ENCODE measurements around the gene B4GALT2. TPM values are rescaled to one million over a fixed set of nuclear protein-coding genes. Genes with fewer than 3 reads are reported as not detected.
A peak's percentile ranks its signal among the peaks of the same experiment; 100 is the strongest.

Gene B4GALT2
- total RNA-seq, 1 experiment from 2014 or later: 76.4 TPM

- TF ChIP-seq EZH2 (IDR thresholded peaks at IDR 0.05; ENCODE audit: borderline replicate concordance, low read depth, low read length, poor library complexity, severe bottlenecking) (no peak), CTCF (conservative IDR thresholded peaks at IDR 0.05; ENCODE audit: low read depth, low read length) (0 out of 2 replicates have a peak, but pooled peaks have one; percentile 7)
- H3K36me3 ChIP-seq (ENCODE audit: insufficient read depth, low read length, poor library complexity, severe bottlenecking): no peaks in the 10 kb centered on the region
- no peaks in the 10 kb centered on the region for H3K9me3 ChIP-seq (ENCODE audit: low read depth, low read length, poor library complexity, severe bottlenecking)
- no peak for DNase-seq (ENCODE audit: low spot score)
- intact Hi-C loops (cut with micrococcal nuclease; ENCODE audit: unreplicated experiment): loop anchor here (1.0 to 5.0 kb wide), 2 partner anchors 31 to 274 kb away; no protein-coding TSS in a partner anchor
- H3K4me1 ChIP-seq (ENCODE audit: insufficient read depth, low read length, poor library complexity, severe bottlenecking): peaks cover 27% of the 10 kb centered on the region
- CTCF ChIA-PET: interaction anchor here (1.0 to 2.3 kb wide), 4 partner anchors 12 to 272 kb away, joined by 3 to 14 read pairs (median 10); no protein-coding TSS in a partner anchor
- POLR2A ChIA-PET (ENCODE audit: low non-redundant PET): no interaction called here
- BruUV-seq (replicated peaks): no TSS peak
- no peaks in the 10 kb centered on the region for H3K27me3 ChIP-seq (replicated peaks; ENCODE audit: insufficient read depth, low read depth, low read length, poor library complexity)
- H3K4me3 ChIP-seq (ENCODE audit: low read depth, low read length, poor library complexity, severe bottlenecking): no peak overlapping the region
- peak overlapping the region; percentile 28 for H3K27ac ChIP-seq (ENCODE audit: low read depth, low read length, poor library complexity, severe bottlenecking)
These were observed 56.9 kb downstream of the B4GALT2 start for GRCh38 chr1:44035726-44036408.

GRCh38 chr1:44036409-44037139 is 57.6 kb downstream of the B4GALT2 start:
- H3K27me3 ChIP-seq (replicated peaks; ENCODE audit: insufficient read depth, low read depth, low read length, poor library complexity): no peaks in the 10 kb centered on the region
- no TSS peak for BruUV-seq (replicated peaks)
- peaks cover 26% of the 10 kb centered on the region for H3K4me1 ChIP-seq (ENCODE audit: insufficient read depth, low read length, poor library complexity, severe bottlenecking)
- H3K27ac ChIP-seq (ENCODE audit: low read depth, low read length, poor library complexity, severe bottlenecking): peak overlapping the region; percentile 28
- intact Hi-C loops (cut with micrococcal nuclease; ENCODE audit: unreplicated experiment): loop anchor here (1.0 to 5.0 kb wide), 2 partner anchors 31 to 274 kb away; no protein-coding TSS in a partner anchor
- H3K9me3 ChIP-seq (ENCODE audit: low read depth, low read length, poor library complexity, severe bottlenecking): no peaks in the 10 kb centered on the region
- H3K36me3 ChIP-seq (ENCODE audit: insufficient read depth, low read length, poor library complexity, severe bottlenecking): no peaks in the 10 kb centered on the region
- ChIA-PET POLR2A (ENCODE audit: low non-redundant PET) (no interaction called here), CTCF (interaction anchor here (0.6 to 2.3 kb wide), 5 partner anchors 12 to 273 kb away, joined by 3 to 14 read pairs (median 9); no protein-coding TSS in a partner anchor)
- TF ChIP-seq CTCF (conservative IDR thresholded peaks at IDR 0.05; ENCODE audit: low read depth, low read length): peak; percentile 93
- TF ChIP-seq EZH2 (IDR thresholded peaks at IDR 0.05; ENCODE audit: borderline replicate concordance, low read depth, low read length, poor library complexity, severe bottlenecking): no peak
- no peak overlapping the region for H3K4me3 ChIP-seq (ENCODE audit: low read depth, low read length, poor library complexity, severe bottlenecking)
- DNase-seq (ENCODE audit: low spot score): peak; percentile 87

- no peaks in the 10 kb centered on the region for H3K36me3 ChIP-seq (ENCODE audit: insufficient read depth, low read length, poor library complexity, severe bottlenecking)
- H3K4me3 ChIP-seq (ENCODE audit: low read depth, low read length, poor library complexity, severe bottlenecking): no peak overlapping the region
- no peaks in the 10 kb centered on the region for H3K27me3 ChIP-seq (replicated peaks; ENCODE audit: insufficient read depth, low read depth, low read length, poor library complexity)
- H3K9me3 ChIP-seq (ENCODE audit: low read depth, low read length, poor library complexity, severe bottlenecking): no peaks in the 10 kb centered on the region
- DNase-seq (ENCODE audit: low spot score): no peak
- TF ChIP-seq CTCF (conservative IDR thresholded peaks at IDR 0.05; ENCODE audit: low read depth, low read length) (no peak), EZH2 (IDR thresholded peaks at IDR 0.05; ENCODE audit: borderline replicate concordance, low read depth, low read length, poor library complexity, severe bottlenecking) (no peak)
- POLR2A ChIA-PET (ENCODE audit: low non-redundant PET): no interaction called here
- no peak overlapping the region for H3K27ac ChIP-seq (ENCODE audit: low read depth, low read length, poor library complexity, severe bottlenecking)
- BruUV-seq (replicated peaks): no TSS peak
- intact Hi-C loops (cut with micrococcal nuclease; ENCODE audit: unreplicated experiment): loop anchor here (5.0 kb wide), 1 partner anchor 275 kb away; no protein-coding TSS in a partner anchor
- H3K4me1 ChIP-seq (ENCODE audit: insufficient read depth, low read length, poor library complexity, severe bottlenecking): peaks cover 20% of the 10 kb centered on the region
- CTCF ChIA-PET: interaction anchor here (0.6 to 2.3 kb wide), 4 partner anchors 11 to 273 kb away, joined by 4 to 14 read pairs (median 10); no protein-coding TSS in a partner anchor
These were observed 58.1 kb downstream of the B4GALT2 start for GRCh38 chr1:44037154-44037553.
